Measurements from ENCODE around the gene SNX22.

DNA sequence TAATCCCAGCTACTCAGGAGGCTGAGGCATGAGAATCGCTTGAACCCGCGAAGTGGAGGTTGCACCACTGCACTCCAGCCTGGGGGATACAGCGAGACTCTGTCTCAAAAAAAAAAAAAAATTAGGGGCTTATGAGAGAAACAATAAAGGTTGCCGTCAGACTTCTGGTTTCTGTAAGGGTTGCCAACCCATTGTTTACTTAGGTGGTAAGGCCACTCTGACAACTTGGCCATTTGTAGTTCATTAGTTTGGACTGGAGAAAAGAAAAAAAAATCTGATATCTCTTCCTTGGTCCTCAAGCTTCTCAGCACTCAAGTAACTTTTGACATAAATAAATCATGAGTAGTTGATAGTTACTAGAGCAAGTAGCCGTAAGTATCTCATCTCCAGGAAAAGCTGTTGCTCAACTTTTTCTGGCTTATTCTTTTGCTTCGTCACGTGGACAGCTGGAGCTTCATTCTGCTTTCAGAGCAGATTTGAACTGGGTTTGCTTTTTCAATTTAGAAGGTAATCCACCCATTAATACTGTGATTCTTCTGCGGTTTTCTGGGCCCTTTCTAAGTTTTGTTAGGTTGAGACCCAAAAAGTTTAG lies 46.3 kb upstream of the SNX22 start:
- TF ChIP-seq, protein P1, sequence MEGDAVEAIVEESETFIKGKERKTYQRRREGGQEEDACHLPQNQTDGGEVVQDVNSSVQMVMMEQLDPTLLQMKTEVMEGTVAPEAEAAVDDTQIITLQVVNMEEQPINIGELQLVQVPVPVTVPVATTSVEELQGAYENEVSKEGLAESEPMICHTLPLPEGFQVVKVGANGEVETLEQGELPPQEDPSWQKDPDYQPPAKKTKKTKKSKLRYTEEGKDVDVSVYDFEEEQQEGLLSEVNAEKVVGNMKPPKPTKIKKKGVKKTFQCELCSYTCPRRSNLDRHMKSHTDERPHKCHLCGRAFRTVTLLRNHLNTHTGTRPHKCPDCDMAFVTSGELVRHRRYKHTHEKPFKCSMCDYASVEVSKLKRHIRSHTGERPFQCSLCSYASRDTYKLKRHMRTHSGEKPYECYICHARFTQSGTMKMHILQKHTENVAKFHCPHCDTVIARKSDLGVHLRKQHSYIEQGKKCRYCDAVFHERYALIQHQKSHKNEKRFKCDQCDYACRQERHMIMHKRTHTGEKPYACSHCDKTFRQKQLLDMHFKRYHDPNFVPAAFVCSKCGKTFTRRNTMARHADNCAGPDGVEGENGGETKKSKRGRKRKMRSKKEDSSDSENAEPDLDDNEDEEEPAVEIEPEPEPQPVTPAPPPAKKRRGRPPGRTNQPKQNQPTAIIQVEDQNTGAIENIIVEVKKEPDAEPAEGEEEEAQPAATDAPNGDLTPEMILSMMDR (IDR thresholded peaks at IDR 0.05) = no peak
- no peak for TF ChIP-seq POLR2A (IDR thresholded peaks at IDR 0.05)

Data from right lobe of liver (tissue), 4 donors.